A673 (cell line): ENCODE results near the gene RNASEH2A. TPM values are rescaled to one million over a fixed set of nuclear protein-coding genes. Genes with fewer than 3 reads are reported as not detected.

Experiments used
- BruUV-seq: library from RNA; stranded (reverse); fragments of 400-500 nt; replicated peaks from 2 replicates; lab custom pipeline; 2021; lab: Mats Ljungman, UMichigan
- CTCF ChIA-PET: fragments of 300-600 bp; sonication (Branson Sonifier 250); formaldehyde crosslinking; loops from one replicate; lab custom pipeline; 2022; ENCODE audit warnings: antibody characterized with exemption; lab: Charles Lee
- POLR2A ChIA-PET: fragments of 300-600 bp; sonication (Branson Sonifier 250); formaldehyde crosslinking; loops from one replicate; lab custom pipeline; 2022; ENCODE audit warnings: antibody characterized with exemption; ENCODE audit not compliant: low non-redundant PET; lab: Charles Lee
- DNase-seq: peaks from one replicate; pipeline ENCODE4 v3.0.0-alpha.2; 2015; ENCODE audit warnings: low spot score
- H3K27ac ChIP-seq: fragments of 200-600 bp; sonication (generic); 2 replicates; pipeline ENCODE4 v1.5.1; 2016; ENCODE audit warnings: mixed run types, low read depth, mild to moderate bottlenecking, mixed read lengths, antibody characterized with exemption, low read length; ENCODE audit not compliant: poor library complexity, severe bottlenecking
- H3K27me3 ChIP-seq: fragments of 200-600 bp; sonication (generic); replicated peaks from 2 replicates; pipeline ENCODE4 v1.6.1; 2017; ENCODE audit warnings: mixed run types, low read depth, mild to moderate bottlenecking, mixed read lengths, antibody characterized with exemption, low read length; ENCODE audit not compliant: insufficient read depth, poor library complexity
- H3K36me3 ChIP-seq: fragments of 200-600 bp; sonication (generic); 2 replicates; pipeline ENCODE4 v1.6.1; 2016; ENCODE audit warnings: mixed run types, mild to moderate bottlenecking, mixed read lengths, antibody characterized with exemption, low read length; ENCODE audit not compliant: insufficient read depth, poor library complexity, severe bottlenecking
- H3K4me1 ChIP-seq: fragments of 200-600 bp; sonication (generic); 2 replicates; pipeline ENCODE4 v1.6.1; 2017; ENCODE audit warnings: mixed run types, mild to moderate bottlenecking, mixed read lengths, antibody characterized with exemption, low read length; ENCODE audit not compliant: insufficient read depth, poor library complexity, severe bottlenecking
- H3K4me3 ChIP-seq: fragments of 200-600 bp; sonication (generic); 2 replicates; pipeline ENCODE4 v1.5.1; 2016; ENCODE audit warnings: low read depth, mixed run types, mild to moderate bottlenecking, mixed read lengths, low read length; ENCODE audit not compliant: poor library complexity, severe bottlenecking
- H3K9me3 ChIP-seq: fragments of 200-600 bp; sonication (generic); 2 replicates; pipeline ENCODE4 v1.6.1; 2016; ENCODE audit warnings: mixed run types, low read depth, mild to moderate bottlenecking, mixed read lengths, antibody characterized with exemption, low read length; ENCODE audit not compliant: poor library complexity, severe bottlenecking
- CTCF ChIP-seq: fragments of 300-800, 200-600 bp; sonication (generic); conservative IDR thresholded peaks from 2 replicates; pipeline ENCODE4 v1.5.1; 2017; ENCODE audit warnings: low read depth, mild to moderate bottlenecking, antibody characterized with exemption, low read length, moderate library complexity, mixed read lengths
- EZH2 ChIP-seq: fragments of 200-600 bp; sonication (generic); IDR thresholded peaks from 2 replicates; pipeline ENCODE4 v1.6.1; 2017; ENCODE audit warnings: borderline replicate concordance, low read depth, mild to moderate bottlenecking, mixed read lengths, antibody characterized with exemption, low read length; ENCODE audit not compliant: poor library complexity, severe bottlenecking
- intact Hi-C: fragments of 100-400 bp; cut with micrococcal nuclease; formaldehyde crosslinking; loops from one replicate; pipeline ENCODE4 v1.10.0; 2022; ENCODE audit not compliant: unreplicated experiment
- total RNA-seq: library from RNA; stranded (reverse); gene quantifications from 2 replicates; pipeline ENCODE4 v1.2.3, GENCODE V29; 2021

RNASEH2A gene
- total RNA-seq, 1 experiment from 2014 or later = 99.7 TPM

DNA sequence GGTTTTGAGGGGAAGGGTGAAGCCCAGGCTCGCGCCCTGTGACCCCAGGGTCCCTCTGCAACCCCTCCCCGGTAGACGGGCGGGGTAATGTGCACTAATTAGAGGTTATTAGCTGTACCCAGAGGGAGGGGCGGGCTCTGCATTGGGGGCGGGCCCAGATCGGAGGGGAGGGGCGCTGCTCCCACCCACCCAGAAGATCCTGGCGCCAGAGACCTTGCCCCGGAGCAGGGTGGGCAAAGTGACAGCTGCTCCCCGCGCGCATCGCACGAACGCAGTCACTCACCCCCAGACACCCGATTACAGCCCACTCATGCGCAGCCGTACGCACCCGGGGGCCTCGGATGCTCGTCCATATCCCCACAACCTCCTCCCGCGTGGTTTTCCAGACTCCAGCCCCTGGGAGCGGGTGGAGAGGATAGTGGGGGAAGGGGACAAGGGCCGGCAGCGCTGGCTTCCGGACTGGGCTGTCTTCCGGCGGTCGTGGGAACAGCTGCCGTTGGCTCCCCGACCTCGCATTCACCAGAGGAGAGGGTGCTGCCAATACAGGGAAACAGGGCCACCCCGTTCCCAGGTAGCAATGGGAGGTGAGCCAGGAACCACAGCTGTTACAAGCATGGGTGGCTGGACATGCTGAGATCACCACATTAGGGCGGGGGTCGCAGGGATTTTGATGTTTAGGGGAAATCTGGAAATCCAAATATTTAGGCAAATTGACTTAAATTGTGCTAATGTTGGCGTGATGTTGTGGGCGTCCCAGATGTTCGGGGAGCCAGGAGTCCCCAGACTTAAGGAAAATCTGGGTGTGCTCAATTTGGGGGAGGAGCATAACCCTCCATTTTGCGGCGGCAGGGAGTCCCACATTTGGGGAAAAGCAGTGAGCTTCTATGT lies 28.1 kb upstream of the RNASEH2A start:
- Histone ChIP-seq H3K27me3 (no peaks in the 10 kb centered on the region), H3K4me1 (peaks cover 31% of the 10 kb centered on the region), H3K9me3 (no peaks in the 10 kb centered on the region), H3K36me3 (no peaks in the 10 kb centered on the region), H3K27ac (peak overlapping the region; percentile 73), H3K4me3 (peak overlapping the region; percentile 48)
- TF ChIP-seq EZH2 (no peak), CTCF (no peak)
- ChIA-PET POLR2A (interaction anchor here (1.0 to 1.4 kb wide), 2 partner anchors 13 to 14 kb away, joined by 4 to 6 read pairs; partner anchors contain the start of gene JUNB), CTCF (interaction anchor here (0.6 to 2.1 kb wide), 7 partner anchors 13 to 82 kb away, joined by 3 to 29 read pairs (median 7); partner anchors contain the start of genes FBXW9 and JUNB)
- BruUV-seq = no TSS peak
- DNase-seq = peak; percentile 78
- intact Hi-C loops = no loop called here

GRCh38 chr19:12778905-12779161 lies 27.6 kb upstream of the RNASEH2A start:
- Histone ChIP-seq H3K4me3 (peak overlapping the region; percentile 48), H3K27me3 (no peaks in the 10 kb centered on the region), H3K36me3 (no peaks in the 10 kb centered on the region), H3K4me1 (peaks cover 37% of the 10 kb centered on the region), H3K9me3 (no peaks in the 10 kb centered on the region), H3K27ac (peak overlapping the region; percentile 73)
- POLR2A ChIA-PET = interaction anchor here (1.0 kb wide), 1 partner anchor 14 kb away, joined by 4 read pairs; no protein-coding TSS in a partner anchor
- CTCF ChIA-PET = interaction anchor here (0.6 to 2.1 kb wide), 4 partner anchors 13 to 17 kb away, joined by 3 to 14 read pairs (median 4); no protein-coding TSS in a partner anchor
- no peak for TF ChIP-seq EZH2
- no peak for TF ChIP-seq CTCF
- BruUV-seq = TSS peak; percentile 90
- no peak for DNase-seq
- intact Hi-C loops = no loop called here

GRCh38 chr19:12779162-12779993 lies 27.0 kb upstream of the RNASEH2A start:
- peak overlapping the region; percentile 48 for H3K4me3 ChIP-seq
- H3K27me3 ChIP-seq = no peaks in the 10 kb centered on the region
- no peaks in the 10 kb centered on the region for H3K36me3 ChIP-seq
- intact Hi-C loops = no loop called here
- TF ChIP-seq EZH2 = no peak
- no peak for TF ChIP-seq CTCF
- no TSS peak for BruUV-seq
- H3K4me1 ChIP-seq = peaks cover 42% of the 10 kb centered on the region
- H3K27ac ChIP-seq = peak overlapping the region; percentile 73
- ChIA-PET CTCF (interaction anchor here (0.8 to 2.1 kb wide), 3 partner anchors 13 to 17 kb away, joined by 3 to 14 read pairs (median 3); no protein-coding TSS in a partner anchor), POLR2A (interaction anchor here (1.0 kb wide), 1 partner anchor 13 kb away, joined by 4 read pairs; no protein-coding TSS in a partner anchor)
- no peaks in the 10 kb centered on the region for H3K9me3 ChIP-seq
- DNase-seq = peak; percentile 66
